KMS-11 (cell line): Measurements from ENCODE around the gene IGFL2.

Source experiments
- H2AFZ ChIP-seq: fragments of 200-600 bp; sonication (generic); 2 replicates; pipeline ENCODE4 v1.6.1; 2016; ENCODE audit warnings: antibody characterized with exemption, mixed run types, low read depth
- H3K27ac ChIP-seq: fragments of 200-600 bp; sonication (generic); 2 replicates; pipeline ENCODE4 v1.6.1; 2016; ENCODE audit warnings: mild to moderate bottlenecking, mixed run types
- H3K27me3 ChIP-seq: fragments of 200-600 bp; sonication (generic); 2 replicates; pipeline ENCODE4 v1.6.1; 2017; ENCODE audit warnings: mild to moderate bottlenecking, low read depth, mixed run types, moderate library complexity; ENCODE audit not compliant: insufficient read depth
- H3K36me3 ChIP-seq: fragments of 200-600 bp; sonication (generic); 2 replicates; pipeline ENCODE4 v1.6.1; 2017; ENCODE audit warnings: mild to moderate bottlenecking, mixed run types; ENCODE audit not compliant: insufficient read depth
- H3K4me1 ChIP-seq: fragments of 200-600 bp; sonication (generic); 2 replicates; pipeline ENCODE4 v1.6.1; 2016; ENCODE audit warnings: mild to moderate bottlenecking, low read depth, mixed run types; ENCODE audit not compliant: poor library complexity, severe bottlenecking
- H3K4me2 ChIP-seq: fragments of 200-600 bp; sonication (generic); 2 replicates; pipeline ENCODE4 v1.7.0; 2016; ENCODE audit warnings: mild to moderate bottlenecking, mixed run types
- H3K4me3 ChIP-seq: fragments of 200-600 bp; sonication (generic); IDR thresholded peaks from 2 replicates; pipeline ENCODE4 v1.6.1; 2017; ENCODE audit warnings: low read depth, low read length, mixed read lengths; ENCODE audit not compliant: insufficient read depth
- H3K79me2 ChIP-seq: fragments of 200-600 bp; sonication (generic); 2 replicates; pipeline ENCODE4 v1.6.1; 2016; ENCODE audit warnings: low read depth, mixed run types; ENCODE audit not compliant: insufficient read depth
- H3K9ac ChIP-seq: fragments of 200-600 bp; sonication (generic); 2 replicates; pipeline ENCODE4 v1.6.1; 2016; ENCODE audit warnings: mild to moderate bottlenecking, mixed run types
- H4K20me1 ChIP-seq: fragments of 200-600 bp; sonication (generic); 2 replicates; pipeline ENCODE4 v1.6.1; 2016; ENCODE audit warnings: mild to moderate bottlenecking, mixed run types; ENCODE audit not compliant: insufficient read depth
- CTCF ChIP-seq: fragments of 200-600 bp; sonication (generic); conservative IDR thresholded peaks from 2 replicates; pipeline ENCODE4 v1.6.1; 2017; ENCODE audit warnings: low read depth, mild to moderate bottlenecking, antibody characterized with exemption, low read length, moderate library complexity, mixed read lengths

Gene IGFL2

GRCh38 chr19:46125447-46125846 is 22.6 kb upstream of the IGFL2 start:
- H3K36me3 ChIP-seq: no peaks in the 10 kb centered on the region
- no peaks in the 10 kb centered on the region for H3K27me3 ChIP-seq
- no peak overlapping the region for H2AFZ ChIP-seq
- H3K4me1 ChIP-seq: no peaks in the 10 kb centered on the region
- TF ChIP-seq CTCF: no peak
- H3K4me2 ChIP-seq: no peak overlapping the region
- H3K79me2 ChIP-seq: no peaks in the 10 kb centered on the region
- no peak overlapping the region for H3K9ac ChIP-seq
- H4K20me1 ChIP-seq: no peaks in the 10 kb centered on the region
- no peak overlapping the region for H3K27ac ChIP-seq
- H3K4me3 ChIP-seq: no peak overlapping the region

GRCh38 chr19:46126086-46126580 is 21.9 kb upstream of the IGFL2 start:
- no peaks in the 10 kb centered on the region for H3K27me3 ChIP-seq
- no peak overlapping the region for H3K4me2 ChIP-seq
- H2AFZ ChIP-seq: no peak overlapping the region
- no peak overlapping the region for H3K9ac ChIP-seq
- no peaks in the 10 kb centered on the region for H3K36me3 ChIP-seq
- no peaks in the 10 kb centered on the region for H4K20me1 ChIP-seq
- no peak overlapping the region for H3K4me3 ChIP-seq
- H3K4me1 ChIP-seq: no peaks in the 10 kb centered on the region
- no peak for TF ChIP-seq CTCF
- no peak overlapping the region for H3K27ac ChIP-seq
- H3K79me2 ChIP-seq: no peaks in the 10 kb centered on the region

- Histone ChIP-seq H3K36me3 (no peaks in the 10 kb centered on the region), H3K27me3 (no peaks in the 10 kb centered on the region; the same call in 1 of the 2 replicates), H3K4me3 (no peak overlapping the region), H3K4me1 (no peaks in the 10 kb centered on the region), H2AFZ (no peak overlapping the region), H4K20me1 (no peaks in the 10 kb centered on the region), H3K9ac (no peak overlapping the region), H3K4me2 (no peak overlapping the region), H3K79me2 (no peaks in the 10 kb centered on the region), H3K27ac (no peak overlapping the region)
- TF ChIP-seq CTCF: no peak
Measured at GRCh38 chr19:46131485-46132143, 16.4 kb upstream of the IGFL2 start.

- Histone ChIP-seq H3K27ac (no peak overlapping the region), H3K27me3 (no peaks in the 10 kb centered on the region; the same call in 1 of the 2 replicates), H3K9ac (no peak overlapping the region), H3K4me1 (no peaks in the 10 kb centered on the region), H3K4me3 (no peak overlapping the region), H4K20me1 (no peaks in the 10 kb centered on the region), H3K36me3 (no peaks in the 10 kb centered on the region), H3K79me2 (no peaks in the 10 kb centered on the region), H2AFZ (no peak overlapping the region), H3K4me2 (no peak overlapping the region)
- no peak for TF ChIP-seq CTCF
Measured at GRCh38 chr19:46132508-46133100, 15.4 kb upstream of the IGFL2 start.
